Measurements from ENCODE around the gene CRIP2. TPM values are rescaled to one million over a fixed set of nuclear protein-coding genes. Genes with fewer than 3 reads are reported as not detected.

Gene CRIP2
- total and polyA plus RNA-seq, 10 of the 15 experiments (the other 5 are each of a cell fraction or from before 2014, with no cell fraction given): 0.04 to 0.62 (median 0.37) TPM; not detected in 5

GRCh38 chr14:105508601-105509000 lies 34.0 kb downstream of the CRIP2 start:
- no peak for ATAC-seq
- SMC1A ChIA-PET (ENCODE audit: uncharacterized antibody, unreplicated experiment): no interaction called here
- FAIRE-seq: no peak
- no peak overlapping the region for H2AFZ ChIP-seq (ENCODE audit: control insufficient read depth, low read depth, low read length)
- no TSS peak for BruUV-seq (replicated peaks)
- intact Hi-C loops (cut with micrococcal nuclease; ENCODE audit: unreplicated experiment): no loop called here
- H4K20me1 ChIP-seq (ENCODE audit: control insufficient read depth, insufficient read depth): no peaks in the 10 kb centered on the region
- H3K4me1 ChIP-seq (ENCODE audit: control insufficient read depth, insufficient read depth, low read length): no peaks in the 10 kb centered on the region
- TF ChIP-seq TARDBP (IDR thresholded peaks at IDR 0.05; ENCODE audit: borderline replicate concordance) (no peak), BCL3 (IDR thresholded peaks at IDR 0.05; ENCODE audit: borderline replicate concordance, insufficient read depth, low read depth, low read length, poor library complexity, severe bottlenecking) (no peak), ZBTB4 (CRISPR knock-in tag; IDR thresholded peaks at IDR 0.05) (no peak), BACH1 (IDR thresholded peaks at IDR 0.05; ENCODE audit: borderline replicate concordance) (no peak), YBX1 (IDR thresholded peaks at IDR 0.05) (no peak), RELA (IDR thresholded peaks at IDR 0.05; ENCODE audit: borderline replicate concordance, partially characterized antibody) (no peak), DPF2 (IDR thresholded peaks at IDR 0.05) (no peak), NFYB (IDR thresholded peaks at IDR 0.05; ENCODE audit: insufficient read depth, low read depth, low read length) (no peak), JUNB (IDR thresholded peaks at IDR 0.05) (no peak), HDAC2 (IDR thresholded peaks at IDR 0.05) (no peak), IKZF1 (conservative IDR thresholded peaks at IDR 0.05) (no peak)
- in situ Hi-C loops (cut with MboI): no loop called here
- no peaks in the 10 kb centered on the region for H3K79me2 ChIP-seq (ENCODE audit: control insufficient read depth, insufficient read depth, low read length)
- H3K9ac ChIP-seq (ENCODE audit: control insufficient read depth, insufficient read depth, low read length): no peak overlapping the region
- CTCF ChIA-PET: no interaction called here
- H3K27me3 ChIP-seq (replicated peaks in 1 of 2; ENCODE audit: control insufficient read depth in 2 of 2, insufficient read depth in 2 of 2, low read length in 1 of 2): peaks cover 1 to 3% of the 10 kb centered on the region in 2 experiments; a peak in 1 of 4 replicates
- POLR2A ChIA-PET: no interaction called here
- no peak for DNase-seq (ENCODE audit: low read depth, low spot score)
- H3K27ac ChIP-seq (ENCODE audit: control insufficient read depth, insufficient read depth): no peak overlapping the region
- no peaks in the 10 kb centered on the region for H3K36me3 ChIP-seq (ENCODE audit: control insufficient read depth in 2 of 2, insufficient read depth in 2 of 2, low read length in 1 of 2)
- H3K4me2 ChIP-seq (ENCODE audit: control insufficient read depth, insufficient read depth): no peak overlapping the region
- no peak overlapping the region for H3K4me3 ChIP-seq
- RAD21 ChIA-PET (ENCODE audit: unreplicated experiment): no interaction called here
- H3K9me3 ChIP-seq (replicated peaks; ENCODE audit: control insufficient read depth, insufficient read depth, low read length): no peaks in the 10 kb centered on the region
- WGBS (ENCODE audit: insufficient coverage, insufficient replicate concordance, low lambda C conversion rate, missing lambda C conversion rate): 46% methylated on average over 12 of the region's 12 CpGs
